Measurements from ENCODE around the gene CHN2.

CHN2 gene

DNA sequence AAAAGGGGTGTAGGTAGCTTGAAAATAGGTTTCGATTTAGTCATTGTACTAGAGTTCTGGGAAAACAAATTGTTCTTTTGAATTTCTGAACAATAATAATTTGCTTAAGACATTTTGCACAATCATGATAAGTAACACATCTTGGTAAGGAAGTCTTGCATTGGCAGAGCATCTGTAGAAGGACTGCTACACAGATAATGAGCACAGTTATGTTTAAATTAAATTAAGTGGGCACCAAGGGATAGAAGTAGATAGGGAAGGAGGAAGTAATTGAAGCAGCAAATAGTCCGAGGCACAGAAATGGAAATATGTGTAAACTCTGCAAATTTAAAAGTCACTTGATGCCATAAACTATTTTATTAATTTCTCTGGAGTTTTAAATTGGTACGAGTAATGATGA, 122.4 kb downstream of the CHN2 start:
- TF ChIP-seq, protein P1, sequence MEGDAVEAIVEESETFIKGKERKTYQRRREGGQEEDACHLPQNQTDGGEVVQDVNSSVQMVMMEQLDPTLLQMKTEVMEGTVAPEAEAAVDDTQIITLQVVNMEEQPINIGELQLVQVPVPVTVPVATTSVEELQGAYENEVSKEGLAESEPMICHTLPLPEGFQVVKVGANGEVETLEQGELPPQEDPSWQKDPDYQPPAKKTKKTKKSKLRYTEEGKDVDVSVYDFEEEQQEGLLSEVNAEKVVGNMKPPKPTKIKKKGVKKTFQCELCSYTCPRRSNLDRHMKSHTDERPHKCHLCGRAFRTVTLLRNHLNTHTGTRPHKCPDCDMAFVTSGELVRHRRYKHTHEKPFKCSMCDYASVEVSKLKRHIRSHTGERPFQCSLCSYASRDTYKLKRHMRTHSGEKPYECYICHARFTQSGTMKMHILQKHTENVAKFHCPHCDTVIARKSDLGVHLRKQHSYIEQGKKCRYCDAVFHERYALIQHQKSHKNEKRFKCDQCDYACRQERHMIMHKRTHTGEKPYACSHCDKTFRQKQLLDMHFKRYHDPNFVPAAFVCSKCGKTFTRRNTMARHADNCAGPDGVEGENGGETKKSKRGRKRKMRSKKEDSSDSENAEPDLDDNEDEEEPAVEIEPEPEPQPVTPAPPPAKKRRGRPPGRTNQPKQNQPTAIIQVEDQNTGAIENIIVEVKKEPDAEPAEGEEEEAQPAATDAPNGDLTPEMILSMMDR (IDR thresholded peaks at IDR 0.05; ENCODE audit: borderline replicate concordance, insufficient read depth, low read depth, low read length) = no peak
- no peak overlapping the region for H3K4me3 ChIP-seq (ENCODE audit: low read depth, low read length)

- H3K4me3 ChIP-seq (ENCODE audit: low read depth, low read length) = no peak overlapping the region
- TF ChIP-seq, protein P1 (IDR thresholded peaks at IDR 0.05; ENCODE audit: borderline replicate concordance, insufficient read depth, low read depth, low read length) = no peak
These were observed 124.5 kb downstream of the CHN2 start for GRCh38 chr7:29318853-29319718.

- no peak overlapping the region for H3K4me3 ChIP-seq (ENCODE audit: low read depth, low read length)
- TF ChIP-seq, protein P1 (IDR thresholded peaks at IDR 0.05; ENCODE audit: borderline replicate concordance, insufficient read depth, low read depth, low read length) = no peak
These were observed 125.3 kb downstream of the CHN2 start for GRCh38 chr7:29319719-29320521.

DNA sequence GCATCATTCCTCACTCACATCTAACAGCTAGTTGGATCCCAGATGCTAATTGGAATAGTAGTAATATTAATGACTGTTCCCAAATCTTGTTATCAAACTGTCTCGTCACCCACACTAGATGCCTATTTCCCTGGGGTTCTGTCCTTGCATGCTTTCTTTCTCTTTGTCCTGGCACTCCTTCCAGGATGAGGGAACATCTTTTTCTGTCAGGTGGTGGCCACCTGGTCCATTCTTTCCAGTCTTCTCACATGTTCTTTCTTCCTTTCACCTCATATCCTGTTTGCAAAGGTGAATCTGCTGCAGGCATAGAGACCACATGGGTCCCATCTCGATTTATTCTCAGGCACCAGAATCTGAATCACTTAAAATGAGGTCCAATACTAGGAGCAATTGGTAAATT, 126.0 kb downstream of the CHN2 start:
- H3K4me3 ChIP-seq (ENCODE audit: low read depth, low read length) = no peak overlapping the region
- TF ChIP-seq, protein P1 (IDR thresholded peaks at IDR 0.05; ENCODE audit: borderline replicate concordance, insufficient read depth, low read depth, low read length) = no peak

- TF ChIP-seq, protein P1 (IDR thresholded peaks at IDR 0.05; ENCODE audit: borderline replicate concordance, insufficient read depth, low read depth, low read length) = no peak
- no peak overlapping the region for H3K4me3 ChIP-seq (ENCODE audit: low read depth, low read length)
These were observed 127.6 kb downstream of the CHN2 start for GRCh38 chr7:29322023-29322712.

GRCh38 chr7:29325476-29325875, 130.9 kb downstream of the CHN2 start:
- TF ChIP-seq, protein P1 (IDR thresholded peaks at IDR 0.05; ENCODE audit: borderline replicate concordance, insufficient read depth, low read depth, low read length) = no peak
- H3K4me3 ChIP-seq (ENCODE audit: low read depth, low read length) = no peak overlapping the region
